ENCODE data around the gene HPCAL4. TPM values are rescaled to one million over a fixed set of nuclear protein-coding genes. Genes with fewer than 3 reads are reported as not detected.

The HPCAL4 gene
- total and polyA plus RNA-seq, 9 of the 15 experiments (the other 6 are each of a cell fraction or from before 2014, with no cell fraction given) = 0.01 to 0.04 (median 0.04) TPM; not detected in 4

- TF ChIP-seq, protein P1, sequence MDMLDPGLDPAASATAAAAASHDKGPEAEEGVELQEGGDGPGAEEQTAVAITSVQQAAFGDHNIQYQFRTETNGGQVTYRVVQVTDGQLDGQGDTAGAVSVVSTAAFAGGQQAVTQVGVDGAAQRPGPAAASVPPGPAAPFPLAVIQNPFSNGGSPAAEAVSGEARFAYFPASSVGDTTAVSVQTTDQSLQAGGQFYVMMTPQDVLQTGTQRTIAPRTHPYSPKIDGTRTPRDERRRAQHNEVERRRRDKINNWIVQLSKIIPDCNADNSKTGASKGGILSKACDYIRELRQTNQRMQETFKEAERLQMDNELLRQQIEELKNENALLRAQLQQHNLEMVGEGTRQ (CRISPR knock-in tag; IDR thresholded peaks at IDR 0.05) = no peak
- no peak for TF ChIP-seq HMG20B (CRISPR knock-in tag; IDR thresholded peaks at IDR 0.05)
- TF ChIP-seq MAX (CRISPR knock-in tag; IDR thresholded peaks at IDR 0.05) = peak; percentile 71
These were observed 44.8 kb downstream of the HPCAL4 start (continued) for GRCh38 chr1:39646232-39647081.

DNA sequence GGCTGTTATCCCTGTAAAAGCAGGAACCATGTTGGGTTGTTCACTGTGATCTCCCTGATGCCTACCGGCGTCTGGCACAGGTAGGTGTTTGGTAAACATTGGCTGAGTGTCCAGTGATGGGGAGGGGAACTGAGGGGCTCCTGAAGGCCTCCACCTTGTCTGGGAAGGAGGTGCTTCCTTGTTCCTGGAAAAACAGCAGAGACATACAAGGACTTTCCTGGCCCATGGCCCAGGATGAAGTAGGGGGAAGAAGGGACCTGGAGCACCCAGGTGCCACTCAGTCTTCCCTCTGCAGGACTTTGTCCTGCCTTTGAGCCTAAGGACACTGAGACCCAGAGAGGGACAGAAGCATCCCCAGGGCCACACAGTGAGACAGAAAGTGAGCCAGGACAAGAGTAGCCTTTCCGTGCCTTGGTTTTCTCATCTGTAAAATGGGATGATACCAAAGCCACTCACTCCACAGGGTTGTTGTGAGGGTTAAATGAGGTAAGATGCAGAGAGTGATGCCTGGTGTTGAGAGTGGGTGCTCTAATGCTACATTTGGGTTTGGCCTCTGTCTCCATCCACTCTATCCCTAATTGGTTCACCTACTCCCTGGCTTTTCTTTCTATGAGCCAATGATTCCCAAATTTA, 45.7 kb downstream of the HPCAL4 start:
- Histone ChIP-seq H3K9me1 (ENCODE audit: control insufficient read depth, insufficient read depth, low read length) (no peaks in the 10 kb centered on the region), H3K4me2 (ENCODE audit: insufficient read depth, low read length) (no peak overlapping the region), H2AFZ (ENCODE audit: low read depth, low read length) (no peak overlapping the region), H3K27me3 (ENCODE audit: control insufficient read depth in 2 of 2, insufficient read depth in 2 of 2, low read length in 2 of 2) (peaks cover 9 to 34% of the 10 kb centered on the region in 2 experiments; a peak in 3 of 5 replicates), H3K36me3 (ENCODE audit: control insufficient read depth, insufficient read depth, low read length) (no peaks in the 10 kb centered on the region), H3K9me3 (replicated peaks; ENCODE audit: control insufficient read depth, insufficient read depth, low read depth, low read length) (no peaks in the 10 kb centered on the region), H4K20me1 (replicated peaks; ENCODE audit: control insufficient read depth, insufficient read depth, low read length) (0 out of 2 replicates have a peak, but pooled peaks cover 4% of the 10 kb centered on the region), H3K27ac (ENCODE audit: extremely low read depth, low read depth, low read length) (no peak overlapping the region), H3K9ac (ENCODE audit: insufficient read depth in 1 of 2, low read depth in 2 of 2, low read length in 2 of 2) (no peak overlapping the region), H3K79me2 (ENCODE audit: control insufficient read depth, insufficient read depth, low read length) (no peaks in the 10 kb centered on the region), H3K4me1 (replicated peaks in 1 of 2; ENCODE audit: control insufficient read depth in 2 of 2, insufficient read depth in 2 of 2, low read length in 2 of 2) (peaks cover 5 to 8% of the 10 kb centered on the region in 2 experiments; a peak in 3 of 5 replicates), H3K4me3 (no peak overlapping the region)
- no TSS peak for BruUV-seq (replicated peaks)
- CTCF ChIA-PET (ENCODE audit: low intra/inter-chr PET ratio) = no interaction called here
- ATAC-seq = no peak
- no peak for DNase-seq (ENCODE audit: extremely low read depth in 1 of 4, low spot score in 3 of 4)
- in situ Hi-C loops (cut with MboI) (no loop called here), intact Hi-C loops (cut with micrococcal nuclease) (no loop called here)
- POLR2A ChIA-PET = no interaction called here
- 16% methylated on average over 3 of the region's 3 CpGs for WGBS (ENCODE audit: insufficient coverage, low coverage, missing lambda C conversion rate)
- no peak for FAIRE-seq
- TF ChIP-seq RCOR1 (IDR thresholded peaks at IDR 0.05; ENCODE audit: borderline replicate concordance in 1 of 2, low read depth in 2 of 2, low read length in 2 of 2) (peak in 1 of 2 experiments; percentile 38; a peak in 1 of 4 replicates), HEY1 (CRISPR knock-in tag; IDR thresholded peaks at IDR 0.05; ENCODE audit: borderline replicate concordance) (no peak), TBP (optimal IDR thresholded peaks at IDR 0.05; ENCODE audit: low read depth, low read length) (no peak), BCOR (IDR thresholded peaks at IDR 0.05) (peak; percentile 90), RBM25 (IDR thresholded peaks at IDR 0.05; ENCODE audit: low read depth, low read length, severe bottlenecking) (peak; percentile 86), ADNP (tag; IDR thresholded peaks at IDR 0.05) (peak; percentile 76), SMARCA5 (IDR thresholded peaks at IDR 0.05) (peak; percentile 42; the same call in 1 of the 2 replicates), ARID4B (CRISPR knock-in tag; IDR thresholded peaks at IDR 0.05) (no peak), GATA2 (CRISPR knock-in tag; IDR thresholded peaks at IDR 0.05) (0 out of 2 replicates have a peak, but pooled peaks have one; percentile 0), ELF1 (tag; IDR thresholded peaks at IDR 0.05) (no peak), CHD4 (IDR thresholded peaks at IDR 0.05; ENCODE audit: insufficient read depth, insufficient replicate concordance, low read depth, low read length, poor library complexity, severe bottlenecking) (peak; percentile 85)
